HL-60 (cell line): ENCODE measurements around the gene SPNS2.

Experiments
- CTCF ChIP-seq: IDR thresholded peaks from one replicate; pipeline ENCODE4 v1.5.1; 2011; ENCODE audit warnings: low read length, control low read depth, inconsistent platforms; ENCODE audit not compliant: insufficient read depth
- REST ChIP-seq: IDR thresholded peaks from 2 replicates; pipeline ENCODE4 v1.6.1; 2012; ENCODE audit warnings: low read depth; ENCODE audit not compliant: insufficient replicate concordance
- SPI1 ChIP-seq: IDR thresholded peaks from 2 replicates; pipeline ENCODE4 v1.6.1; 2012; ENCODE audit warnings: low read depth, mild to moderate bottlenecking, borderline replicate concordance

GRCh38 chr17:4463818-4464476, 34.7 kb upstream of the SPNS2 start:
- TF ChIP-seq REST (no peak), SPI1 (no peak), CTCF (no peak)
